HG03097 (cell line): ENCODE data around the gene TBCD.

Experiments used
- ATAC-seq: cut with Tn5 transposase; IDR thresholded peaks from one replicate; pipeline ENCODE4 v1.9.1; 2021; ENCODE audit not compliant: unreplicated experiment, low FRiP score

Gene TBCD

GRCh38 chr17:82789051-82789592 lies 37.3 kb downstream of the TBCD start:
- no peak for ATAC-seq

GRCh38 chr17:82789806-82790205 lies 37.9 kb downstream of the TBCD start:
- no peak for ATAC-seq

GRCh38 chr17:82790391-82790790 lies 38.5 kb downstream of the TBCD start:
- no peak for ATAC-seq

GRCh38 chr17:82791532-82791931 lies 39.7 kb downstream of the TBCD start:
- ATAC-seq, result no peak

GRCh38 chr17:82793974-82794630 lies 42.2 kb downstream of the TBCD start:
- ATAC-seq, result no peak

- ATAC-seq, result no peak
Observed at GRCh38 chr17:82794781-82795482, 43.1 kb downstream of the TBCD start.

GRCh38 chr17:82795615-82796014 lies 43.8 kb downstream of the TBCD start:
- no peak for ATAC-seq

- no peak for ATAC-seq
Observed at GRCh38 chr17:82797061-82797460, 45.2 kb downstream of the TBCD start.

- no peak for ATAC-seq
Observed at GRCh38 chr17:82798752-82799151, 46.9 kb downstream of the TBCD start.

- no peak for ATAC-seq
Observed at GRCh38 chr17:82799591-82799990, 47.7 kb downstream of the TBCD start.

- ATAC-seq, result no peak
Observed at GRCh38 chr17:82800885-82801284, 49.0 kb downstream of the TBCD start.

GRCh38 chr17:82801377-82801970 lies 49.6 kb downstream of the TBCD start:
- no peak for ATAC-seq

GRCh38 chr17:82802075-82802780 lies 50.4 kb downstream of the TBCD start:
- no peak for ATAC-seq

- no peak for ATAC-seq
Observed at GRCh38 chr17:82803185-82803584, 51.3 kb downstream of the TBCD start.

- ATAC-seq, result no peak
Observed at GRCh38 chr17:82803606-82804005, 51.7 kb downstream of the TBCD start.

GRCh38 chr17:82804442-82805191 lies 52.8 kb downstream of the TBCD start:
- ATAC-seq, result no peak

- no peak for ATAC-seq
Observed at GRCh38 chr17:82805254-82805653, 53.4 kb downstream of the TBCD start.

GRCh38 chr17:82805823-82806222 lies 54.0 kb downstream of the TBCD start:
- ATAC-seq, result no peak

- no peak for ATAC-seq
Observed at GRCh38 chr17:82806645-82807044, 54.8 kb downstream of the TBCD start.

GRCh38 chr17:82807101-82807500 lies 55.2 kb downstream of the TBCD start:
- ATAC-seq, result no peak
